Esophagus muscularis mucosa (tissue), 4 donors: ENCODE measurements around the gene C1QTNF5. TPM values are rescaled to one million over a fixed set of nuclear protein-coding genes. Genes with fewer than 3 reads are reported as not detected.

ENCODE experiments used
- DNase-seq: peaks from one replicate; pipeline ENCODE4 v3.0.0-alpha.2; 2017; ENCODE audit errors: extremely low spot score
- H3K27ac ChIP-seq, 4 donors: fragments of 200-600 bp; sonication (generic); replicated peaks in 1 of 4; 1 replicate in 3 of 4; 2 replicates in 1 of 4; pipeline ENCODE4 v1.5.1; 2016 to 2019; ENCODE audit warnings: mild to moderate bottlenecking in 1 of 4
- H3K27me3 ChIP-seq, 4 donors: fragments of 200-600 bp; sonication (generic); one replicate each; pipeline versions ENCODE4 v1.5.1 to v1.6.0; 2016 to 2019
- H3K36me3 ChIP-seq, 4 donors: fragments of 200-600 bp; sonication (generic); one replicate each; pipeline ENCODE4 v1.5.1; 2016 to 2019
- H3K4me1 ChIP-seq, 4 donors: fragments of 200-600 bp; sonication (generic); one replicate each; pipeline ENCODE4 v1.5.1; 2016 to 2019
- H3K4me3 ChIP-seq, 4 donors: fragments of 200-600 bp; sonication (generic); 1 replicate in 2 of 4; 2 replicates in 2 of 4; pipeline ENCODE4 v1.5.1; 2016 to 2019; ENCODE audit warnings: mild to moderate bottlenecking in 4 of 4, moderate library complexity in 1 of 4
- H3K9me3 ChIP-seq, 4 donors: fragments of 200-600 bp; sonication (generic); 1 replicate in 3 of 4; 2 replicates in 1 of 4; pipeline ENCODE4 v1.5.1; 2016 to 2019
- CTCF ChIP-seq, 3 experiments: fragments of 200-600 bp in 2 of 3; fragments of 450-650 bp in 1 of 3; sonication (generic) in 2 of 3; IDR thresholded peaks; one replicate each; pipeline ENCODE4 v1.5.1; 2017 to 2019; ENCODE audit warnings: antibody characterized with exemption in 3 of 3, mild to moderate bottlenecking in 2 of 3, moderate library complexity in 1 of 3
- EP300 ChIP-seq: sonication (generic); formaldehyde crosslinking; IDR thresholded peaks from one replicate; pipeline ENCODE4 v1.6.1; 2017; ENCODE audit warnings: antibody characterized with exemption
- POLR2A ChIP-seq: fragments of 450-650 bp; IDR thresholded peaks from one replicate; pipeline ENCODE4 v1.6.1; 2017; ENCODE audit warnings: antibody characterized with exemption, moderate library complexity, mild to moderate bottlenecking, low read depth
- POLR2AphosphoS5 ChIP-seq, 2 donors: sonication (generic); formaldehyde crosslinking; IDR thresholded peaks; one replicate each; pipeline ENCODE4 v1.6.1; 2017; ENCODE audit warnings: antibody characterized with exemption in 2 of 2
- WGBS: methylation state at CpG from one replicate; pipeline ENCODE4 v1.1.5; 2018; 5-methylcytosine and 5-hydroxymethylcytosine counted together
- intact Hi-C: fragments of 100-400 bp; cut with DNase I; formaldehyde crosslinking; loops from one replicate; pipeline ENCODE4 v1.15.1; 2023
- total RNA-seq, 4 donors: library from RNA; depleted of rRNA; stranded (reverse); fragments of >200 nt; gene quantifications; one replicate each; pipeline versions ENCODE4 v1.1.0 to v1.2.1, GENCODE V29; 2016

C1QTNF5 gene
- total RNA-seq, 4 donors from 2014 or later = 23.7 to 74.3 (median 51.6) TPM

GRCh38 chr11:119314726-119315125, 26.0 kb downstream of the C1QTNF5 start:
- H3K27ac ChIP-seq = peak overlapping the region; percentile 98 to 99 (median 98)
- peaks cover 26 to 55% (median 52%) of the 10 kb centered on the region in 4 donors for H3K36me3 ChIP-seq
- intact Hi-C loops = no loop called here
- no peaks in the 10 kb centered on the region for H3K27me3 ChIP-seq
- TF ChIP-seq POLR2AphosphoS5 (IDR thresholded peaks at IDR 0.05) (no peak), CTCF (IDR thresholded peaks at IDR 0.05) (no peak)
- peak overlapping the region; percentile 79 to 88 (median 82) for H3K4me3 ChIP-seq
- WGBS = 14% methylated on average over 1 of the region's 18 CpGs
- DNase-seq = no peak
- no peaks in the 10 kb centered on the region for H3K9me3 ChIP-seq
- H3K4me1 ChIP-seq = peaks cover 41 to 98% (median 71%) of the 10 kb centered on the region in 4 donors

- Histone ChIP-seq H3K36me3 (peaks cover 38 to 81% (median 75%) of the 10 kb centered on the region in 4 donors), H3K4me1 (peaks cover 17 to 95% (median 74%) of the 10 kb centered on the region in 4 donors), H3K27me3 (no peaks in the 10 kb centered on the region), H3K9me3 (no peaks in the 10 kb centered on the region), H3K27ac (peak overlapping the region; percentile 98 to 99 (median 98)), H3K4me3 (no peak overlapping the region)
- no peak for DNase-seq
- TF ChIP-seq POLR2AphosphoS5 (IDR thresholded peaks at IDR 0.05) = no peak
- no peak for TF ChIP-seq POLR2A
- TF ChIP-seq CTCF (IDR thresholded peaks at IDR 0.05) = no peak
- TF ChIP-seq EP300 = no peak
- 70% methylated on average over 14 of the region's 20 CpGs for WGBS
- intact Hi-C loops = no loop called here
Measured at GRCh38 chr11:119310682-119311052, 30.0 kb downstream of the C1QTNF5 start.

- H3K27ac ChIP-seq = peak overlapping the region; percentile 98 to 99 (median 98)
- intact Hi-C loops = no loop called here
- H3K27me3 ChIP-seq = no peaks in the 10 kb centered on the region
- peaks cover 38 to 84% (median 76%) of the 10 kb centered on the region in 4 donors for H3K36me3 ChIP-seq
- DNase-seq = no peak
- TF ChIP-seq CTCF (IDR thresholded peaks at IDR 0.05) (no peak), POLR2AphosphoS5 (IDR thresholded peaks at IDR 0.05) (no peak), POLR2A (no peak), EP300 (no peak)
- WGBS = 73% methylated on average over 17 of the region's 17 CpGs
- peaks cover 13 to 94% (median 74%) of the 10 kb centered on the region in 4 donors for H3K4me1 ChIP-seq
- no peak overlapping the region for H3K4me3 ChIP-seq
- H3K9me3 ChIP-seq = no peaks in the 10 kb centered on the region
Measured at GRCh38 chr11:119309953-119310681, 30.6 kb downstream of the C1QTNF5 start.

- H3K27ac ChIP-seq = peak overlapping the region; percentile 98 to 99 (median 98)
- TF ChIP-seq POLR2AphosphoS5 (IDR thresholded peaks at IDR 0.05) = no peak
- TF ChIP-seq CTCF (IDR thresholded peaks at IDR 0.05) = no peak
- TF ChIP-seq EP300 = no peak
- no peak for TF ChIP-seq POLR2A
- peaks cover 9 to 89% (median 70%) of the 10 kb centered on the region in 4 donors for H3K4me1 ChIP-seq
- no peaks in the 10 kb centered on the region for H3K9me3 ChIP-seq
- DNase-seq = no peak
- H3K4me3 ChIP-seq = no peak overlapping the region
- 85% methylated on average over 6 of the region's 11 CpGs for WGBS
- peaks cover 38 to 81% (median 74%) of the 10 kb centered on the region in 4 donors for H3K36me3 ChIP-seq
- H3K27me3 ChIP-seq = no peaks in the 10 kb centered on the region
- intact Hi-C loops = no loop called here
Measured at GRCh38 chr11:119309411-119309810, 31.3 kb downstream of the C1QTNF5 start.
